MM.1S (cell line): ENCODE measurements around the gene AFAP1.

Experiments used
- EZH2phosphoT487 ChIP-seq: fragments of 300-600 bp; sonication (generic); IDR thresholded peaks from 2 replicates; pipeline ENCODE4 v1.6.1; 2018; ENCODE audit warnings: antibody characterized with exemption, low read length
- TF ChIP-seq, protein P1 (sequence below): fragments of 300-600 bp; sonication (generic); IDR thresholded peaks from 2 replicates; pipeline ENCODE4 v1.5.1; 2016; ENCODE audit warnings: antibody characterized with exemption, low read length, mixed read lengths

DNA sequence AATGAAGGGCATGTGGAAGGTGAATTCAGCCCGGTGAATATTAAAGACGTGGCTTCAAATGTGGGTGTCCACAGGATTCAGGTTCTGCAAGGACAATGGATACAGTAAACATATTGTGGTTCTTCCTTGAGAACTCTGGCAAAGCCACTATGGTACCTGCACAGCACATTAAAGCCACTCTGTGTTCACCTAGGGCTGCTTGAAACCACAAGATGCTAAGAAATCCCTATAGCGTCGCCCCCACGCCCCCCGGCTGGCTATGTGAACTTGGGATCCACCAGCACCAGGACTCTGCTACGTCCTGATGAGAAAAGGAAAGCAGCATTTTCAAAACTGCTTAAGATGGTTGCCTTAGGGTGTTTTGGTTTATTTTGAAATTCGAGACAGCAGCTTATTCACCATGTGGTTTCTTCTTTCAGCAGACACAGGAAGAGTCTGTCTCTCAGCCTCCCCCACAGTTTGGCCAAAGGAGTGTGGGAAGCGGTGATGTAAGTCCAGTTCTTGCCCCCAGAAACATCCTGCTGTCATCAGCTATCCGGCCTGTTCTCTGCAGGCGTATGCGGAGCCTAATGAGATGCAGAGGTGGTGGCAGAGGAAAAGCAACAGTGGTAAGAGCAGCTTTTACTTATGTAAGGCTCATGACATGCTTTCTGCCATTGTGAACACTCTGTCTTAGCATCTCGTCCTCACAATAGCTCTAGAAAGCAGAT, 111.5 kb downstream of the AFAP1 start:
- TF ChIP-seq, protein P1, sequence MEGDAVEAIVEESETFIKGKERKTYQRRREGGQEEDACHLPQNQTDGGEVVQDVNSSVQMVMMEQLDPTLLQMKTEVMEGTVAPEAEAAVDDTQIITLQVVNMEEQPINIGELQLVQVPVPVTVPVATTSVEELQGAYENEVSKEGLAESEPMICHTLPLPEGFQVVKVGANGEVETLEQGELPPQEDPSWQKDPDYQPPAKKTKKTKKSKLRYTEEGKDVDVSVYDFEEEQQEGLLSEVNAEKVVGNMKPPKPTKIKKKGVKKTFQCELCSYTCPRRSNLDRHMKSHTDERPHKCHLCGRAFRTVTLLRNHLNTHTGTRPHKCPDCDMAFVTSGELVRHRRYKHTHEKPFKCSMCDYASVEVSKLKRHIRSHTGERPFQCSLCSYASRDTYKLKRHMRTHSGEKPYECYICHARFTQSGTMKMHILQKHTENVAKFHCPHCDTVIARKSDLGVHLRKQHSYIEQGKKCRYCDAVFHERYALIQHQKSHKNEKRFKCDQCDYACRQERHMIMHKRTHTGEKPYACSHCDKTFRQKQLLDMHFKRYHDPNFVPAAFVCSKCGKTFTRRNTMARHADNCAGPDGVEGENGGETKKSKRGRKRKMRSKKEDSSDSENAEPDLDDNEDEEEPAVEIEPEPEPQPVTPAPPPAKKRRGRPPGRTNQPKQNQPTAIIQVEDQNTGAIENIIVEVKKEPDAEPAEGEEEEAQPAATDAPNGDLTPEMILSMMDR = no peak
- TF ChIP-seq EZH2phosphoT487 = no peak
